Fibroblast of mammary gland (primary cell): Measurements from ENCODE around the gene LMTK2.

Experiments
- DNase-seq: peaks from one replicate; pipeline ENCODE4 v3.0.0-alpha.2; 2010; ENCODE audit warnings: low read depth
- H3K4me3 ChIP-seq: 2 replicates; pipeline ENCODE4 v1.5.1; 2011; ENCODE audit warnings: low read depth, mild to moderate bottlenecking, low read length, moderate library complexity; ENCODE audit not compliant: control insufficient read depth
- TF ChIP-seq, protein P1 (sequence below): conservative IDR thresholded peaks from 2 replicates; pipeline ENCODE4 v1.5.1; 2011; ENCODE audit warnings: low read depth, low read length, inconsistent platforms; ENCODE audit not compliant: control insufficient read depth, insufficient read depth

LMTK2 gene

GRCh38 chr7:98196706-98197605 is 90.3 kb downstream of the LMTK2 start:
- TF ChIP-seq, protein P1, sequence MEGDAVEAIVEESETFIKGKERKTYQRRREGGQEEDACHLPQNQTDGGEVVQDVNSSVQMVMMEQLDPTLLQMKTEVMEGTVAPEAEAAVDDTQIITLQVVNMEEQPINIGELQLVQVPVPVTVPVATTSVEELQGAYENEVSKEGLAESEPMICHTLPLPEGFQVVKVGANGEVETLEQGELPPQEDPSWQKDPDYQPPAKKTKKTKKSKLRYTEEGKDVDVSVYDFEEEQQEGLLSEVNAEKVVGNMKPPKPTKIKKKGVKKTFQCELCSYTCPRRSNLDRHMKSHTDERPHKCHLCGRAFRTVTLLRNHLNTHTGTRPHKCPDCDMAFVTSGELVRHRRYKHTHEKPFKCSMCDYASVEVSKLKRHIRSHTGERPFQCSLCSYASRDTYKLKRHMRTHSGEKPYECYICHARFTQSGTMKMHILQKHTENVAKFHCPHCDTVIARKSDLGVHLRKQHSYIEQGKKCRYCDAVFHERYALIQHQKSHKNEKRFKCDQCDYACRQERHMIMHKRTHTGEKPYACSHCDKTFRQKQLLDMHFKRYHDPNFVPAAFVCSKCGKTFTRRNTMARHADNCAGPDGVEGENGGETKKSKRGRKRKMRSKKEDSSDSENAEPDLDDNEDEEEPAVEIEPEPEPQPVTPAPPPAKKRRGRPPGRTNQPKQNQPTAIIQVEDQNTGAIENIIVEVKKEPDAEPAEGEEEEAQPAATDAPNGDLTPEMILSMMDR, result no peak
- no peak for DNase-seq

GRCh38 chr7:98199131-98199530 is 92.5 kb downstream of the LMTK2 start:
- TF ChIP-seq, protein P1, result no peak
- no peak overlapping the region for H3K4me3 ChIP-seq
- no peak for DNase-seq

More at GRCh38 chr7:98196706-98197605, 90.3 kb downstream of the LMTK2 start:
- no peak overlapping the region for H3K4me3 ChIP-seq

DNA sequence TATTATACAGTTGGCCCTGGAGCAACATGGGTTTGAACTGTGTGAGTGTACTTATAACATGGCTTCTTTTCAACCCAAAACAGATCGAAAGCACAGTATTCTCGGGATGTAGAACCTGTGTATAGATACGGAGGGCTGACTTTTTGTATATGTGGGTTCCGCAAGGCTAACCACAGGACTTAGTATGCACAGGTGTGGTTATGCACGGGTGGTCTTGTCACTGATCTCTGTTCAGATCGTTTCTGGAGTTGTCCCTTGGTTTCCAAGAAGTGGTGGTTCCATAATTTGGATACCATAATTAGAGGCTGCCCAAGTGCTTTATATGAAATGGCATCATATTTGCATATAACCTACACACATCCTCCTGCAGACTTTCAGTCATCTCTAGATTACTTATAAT is 93.7 kb downstream of the LMTK2 start:
- DNase-seq, result no peak
- H3K4me3 ChIP-seq, result no peak overlapping the region
- TF ChIP-seq, protein P1, result no peak

GRCh38 chr7:98202367-98203195 is 95.9 kb downstream of the LMTK2 start:
- TF ChIP-seq, protein P1, result no peak
- H3K4me3 ChIP-seq, result no peak overlapping the region
- DNase-seq, result no peak

GRCh38 chr7:98203261-98203963 is 96.8 kb downstream of the LMTK2 start:
- H3K4me3 ChIP-seq, result no peak overlapping the region
- TF ChIP-seq, protein P1, result no peak
- no peak for DNase-seq

DNA sequence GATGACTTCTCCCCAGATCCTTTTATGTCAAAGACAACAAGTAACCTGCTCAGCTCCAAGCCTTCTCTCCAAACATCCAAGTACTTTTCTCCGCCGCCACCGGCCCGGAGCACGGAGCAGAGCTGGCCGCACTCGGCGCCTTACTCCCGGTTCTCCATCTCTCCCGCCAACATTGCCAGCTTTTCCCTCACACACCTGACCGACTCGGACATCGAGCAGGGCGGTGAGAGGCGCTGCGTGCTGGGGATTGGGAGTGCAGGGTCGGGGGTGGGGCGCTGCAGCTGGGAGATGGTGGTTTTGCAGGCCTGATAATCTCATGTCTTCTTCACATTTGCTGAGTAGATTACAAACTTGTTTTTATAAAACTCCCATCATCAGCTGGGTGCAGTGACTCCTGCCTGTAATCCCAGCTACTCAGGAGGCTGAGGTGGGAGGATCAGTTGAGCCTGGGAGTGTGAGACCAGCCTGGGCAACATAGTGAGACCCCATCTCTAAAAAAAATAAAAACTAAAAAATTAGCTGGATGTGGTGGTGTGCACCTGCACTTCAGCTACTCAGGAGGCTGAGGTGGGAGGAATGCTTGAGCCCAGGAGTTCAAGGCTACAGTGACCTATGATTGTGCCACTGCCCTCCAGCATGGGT is 97.4 kb downstream of the LMTK2 start:
- H3K4me3 ChIP-seq, result no peak overlapping the region
- no peak for DNase-seq
- TF ChIP-seq, protein P1, result no peak
